Uterus (tissue), 4 donors: ENCODE results near the gene STUB1. TPM values are rescaled to one million over a fixed set of nuclear protein-coding genes. Genes with fewer than 3 reads are reported as not detected.
A peak's percentile ranks its signal among the peaks of the same experiment; 100 is the strongest.

Experiments
- DNase-seq, 2 donors: peaks; one replicate each; pipeline ENCODE4 v3.0.0-alpha.2; 2019 to 2020
- H3K27ac ChIP-seq, 2 donors: fragments of 200-600 bp; sonication (generic); 1 replicate in 1 of 2; 2 replicates in 1 of 2; pipeline ENCODE4 v1.5.1; 2016 to 2018
- H3K27me3 ChIP-seq, 2 donors: fragments of 200-600 bp; sonication (generic); one replicate each; pipeline ENCODE4 v1.5.1; 2018 to 2019; ENCODE audit warnings: control low read depth in 1 of 2
- H3K36me3 ChIP-seq, 2 donors: fragments of 200-600 bp; sonication (generic); one replicate each; pipeline ENCODE4 v1.5.1; 2019; ENCODE audit warnings: control low read depth in 1 of 2
- H3K4me1 ChIP-seq, 2 donors: fragments of 200-600 bp; sonication (generic); one replicate each; pipeline ENCODE4 v1.5.1; 2018 to 2019; ENCODE audit warnings: control low read depth in 1 of 2
- H3K4me3 ChIP-seq, 2 donors: fragments of 200-600 bp; sonication (generic); 1 replicate in 1 of 2; 2 replicates in 1 of 2; pipeline ENCODE4 v1.5.1; 2018 to 2019; ENCODE audit warnings: mild to moderate bottlenecking in 1 of 2
- H3K9me3 ChIP-seq, 2 donors: fragments of 200-600 bp; sonication (generic); one replicate each; pipeline ENCODE4 v1.5.1; 2019; ENCODE audit warnings: control low read depth in 1 of 2
- POLR2A ChIP-seq, 2 donors: fragments of 450-650 bp; IDR thresholded peaks; one replicate each; pipeline ENCODE4 v1.6.1; 2016; ENCODE audit warnings: antibody characterized with exemption in 2 of 2, mild to moderate bottlenecking in 1 of 2, moderate library complexity in 1 of 2
- intact Hi-C: fragments of 100-400 bp; cut with DNase I; formaldehyde crosslinking; loops from one replicate; pipeline ENCODE4 v1.15.1; 2023; ENCODE audit warnings: low total_unique reads
- total RNA-seq, 4 donors: library from RNA; depleted of rRNA in 3 of 4; stranded (reverse); fragments of >200 nt in 3 of 4; gene quantifications; one replicate each; pipeline versions ENCODE4 v1.1.0 to v1.2.4, GENCODE V29; 2014 to 2023
- TF ChIP-seq, protein P1 (sequence below), 4 experiments: fragments of 200-600 bp in 2 of 4; fragments of 450-650 bp in 2 of 4; sonication (generic) in 2 of 4; IDR thresholded peaks; one replicate each; pipeline ENCODE4 v1.5.1; 2016 to 2019; ENCODE audit warnings: antibody characterized with exemption in 4 of 4, mild to moderate bottlenecking in 2 of 4, moderate library complexity in 1 of 4
- donor health status: DM: yes; HTN: yes; CAD: no.

Gene STUB1
- total RNA-seq, 4 donors from 2014 or later, result 62.7 to 212 (median 93.3) TPM

DNA sequence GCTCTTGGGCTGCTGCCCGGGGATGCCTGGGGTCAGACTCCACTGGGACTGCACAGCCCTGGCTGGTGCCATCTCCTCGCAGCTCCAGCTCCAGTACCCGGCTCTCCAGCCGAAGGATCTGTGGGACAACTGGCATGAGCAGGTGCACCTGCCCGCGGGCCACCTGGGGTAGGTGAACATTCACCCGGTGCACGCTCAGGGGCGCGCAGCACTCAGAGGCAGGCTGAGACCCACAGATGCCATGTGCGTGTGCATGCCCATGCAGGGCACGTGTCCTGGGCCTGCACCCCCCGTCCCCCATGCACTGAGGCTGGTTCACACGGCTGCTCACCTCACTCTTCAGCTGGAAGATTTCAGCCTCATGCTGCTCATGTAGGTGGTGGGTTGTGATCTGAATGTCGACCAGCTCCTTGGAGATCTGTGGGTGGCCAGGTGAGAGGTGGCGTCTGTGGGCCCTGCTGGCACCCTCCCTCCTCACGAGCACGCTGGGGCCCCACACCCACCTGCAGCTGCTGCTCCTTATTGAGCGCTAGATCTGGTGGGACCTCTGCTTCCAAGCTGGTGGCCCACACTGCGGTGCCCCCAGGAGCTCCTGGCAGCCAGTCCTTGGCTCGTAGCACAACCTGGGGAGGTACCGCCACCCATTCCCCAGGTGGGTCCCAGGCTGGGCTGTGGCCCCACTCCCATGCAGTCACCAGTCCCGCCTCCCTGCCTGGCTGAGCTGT is 45.4 kb downstream of the STUB1 start:
- no peaks in the 10 kb centered on the region for H3K9me3 ChIP-seq
- TF ChIP-seq POLR2A (IDR thresholded peaks at IDR 0.05), result no peak
- TF ChIP-seq, protein P1, sequence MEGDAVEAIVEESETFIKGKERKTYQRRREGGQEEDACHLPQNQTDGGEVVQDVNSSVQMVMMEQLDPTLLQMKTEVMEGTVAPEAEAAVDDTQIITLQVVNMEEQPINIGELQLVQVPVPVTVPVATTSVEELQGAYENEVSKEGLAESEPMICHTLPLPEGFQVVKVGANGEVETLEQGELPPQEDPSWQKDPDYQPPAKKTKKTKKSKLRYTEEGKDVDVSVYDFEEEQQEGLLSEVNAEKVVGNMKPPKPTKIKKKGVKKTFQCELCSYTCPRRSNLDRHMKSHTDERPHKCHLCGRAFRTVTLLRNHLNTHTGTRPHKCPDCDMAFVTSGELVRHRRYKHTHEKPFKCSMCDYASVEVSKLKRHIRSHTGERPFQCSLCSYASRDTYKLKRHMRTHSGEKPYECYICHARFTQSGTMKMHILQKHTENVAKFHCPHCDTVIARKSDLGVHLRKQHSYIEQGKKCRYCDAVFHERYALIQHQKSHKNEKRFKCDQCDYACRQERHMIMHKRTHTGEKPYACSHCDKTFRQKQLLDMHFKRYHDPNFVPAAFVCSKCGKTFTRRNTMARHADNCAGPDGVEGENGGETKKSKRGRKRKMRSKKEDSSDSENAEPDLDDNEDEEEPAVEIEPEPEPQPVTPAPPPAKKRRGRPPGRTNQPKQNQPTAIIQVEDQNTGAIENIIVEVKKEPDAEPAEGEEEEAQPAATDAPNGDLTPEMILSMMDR (IDR thresholded peaks at IDR 0.05), result no peak
- H3K27ac ChIP-seq, result no peak overlapping the region
- no peak for DNase-seq
- H3K4me3 ChIP-seq, result no peak overlapping the region
- H3K27me3 ChIP-seq, result peaks cover 0 to 28% of the 10 kb centered on the region in 2 donors
- no peaks in the 10 kb centered on the region for H3K36me3 ChIP-seq
- intact Hi-C loops, result no loop called here
- H3K4me1 ChIP-seq, result peaks cover 0 to 25% of the 10 kb centered on the region in 2 donors

DNA sequence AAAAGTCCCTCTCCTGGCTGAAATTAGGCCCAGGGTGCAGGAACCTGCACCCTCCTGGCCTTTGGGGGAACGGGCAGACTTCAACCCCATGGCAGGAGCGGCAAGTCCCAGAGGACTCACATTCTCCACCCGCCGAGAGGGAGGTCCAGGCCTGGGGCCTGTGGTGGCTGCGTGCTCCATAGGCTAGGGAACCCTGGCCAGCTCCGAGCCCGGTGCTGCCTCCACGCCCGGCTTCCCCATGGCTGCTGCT is 45.9 kb downstream of the STUB1 start:
- DNase-seq, result no peak
- Histone ChIP-seq H3K4me3 (no peak overlapping the region), H3K27me3 (peaks cover 0 to 28% of the 10 kb centered on the region in 2 donors), H3K27ac (no peak overlapping the region), H3K36me3 (no peaks in the 10 kb centered on the region), H3K9me3 (no peaks in the 10 kb centered on the region), H3K4me1 (peaks cover 0 to 25% of the 10 kb centered on the region in 2 donors)
- intact Hi-C loops, result no loop called here
- TF ChIP-seq, protein P1 (IDR thresholded peaks at IDR 0.05), result no peak
- TF ChIP-seq POLR2A (IDR thresholded peaks at IDR 0.05), result no peak

DNA sequence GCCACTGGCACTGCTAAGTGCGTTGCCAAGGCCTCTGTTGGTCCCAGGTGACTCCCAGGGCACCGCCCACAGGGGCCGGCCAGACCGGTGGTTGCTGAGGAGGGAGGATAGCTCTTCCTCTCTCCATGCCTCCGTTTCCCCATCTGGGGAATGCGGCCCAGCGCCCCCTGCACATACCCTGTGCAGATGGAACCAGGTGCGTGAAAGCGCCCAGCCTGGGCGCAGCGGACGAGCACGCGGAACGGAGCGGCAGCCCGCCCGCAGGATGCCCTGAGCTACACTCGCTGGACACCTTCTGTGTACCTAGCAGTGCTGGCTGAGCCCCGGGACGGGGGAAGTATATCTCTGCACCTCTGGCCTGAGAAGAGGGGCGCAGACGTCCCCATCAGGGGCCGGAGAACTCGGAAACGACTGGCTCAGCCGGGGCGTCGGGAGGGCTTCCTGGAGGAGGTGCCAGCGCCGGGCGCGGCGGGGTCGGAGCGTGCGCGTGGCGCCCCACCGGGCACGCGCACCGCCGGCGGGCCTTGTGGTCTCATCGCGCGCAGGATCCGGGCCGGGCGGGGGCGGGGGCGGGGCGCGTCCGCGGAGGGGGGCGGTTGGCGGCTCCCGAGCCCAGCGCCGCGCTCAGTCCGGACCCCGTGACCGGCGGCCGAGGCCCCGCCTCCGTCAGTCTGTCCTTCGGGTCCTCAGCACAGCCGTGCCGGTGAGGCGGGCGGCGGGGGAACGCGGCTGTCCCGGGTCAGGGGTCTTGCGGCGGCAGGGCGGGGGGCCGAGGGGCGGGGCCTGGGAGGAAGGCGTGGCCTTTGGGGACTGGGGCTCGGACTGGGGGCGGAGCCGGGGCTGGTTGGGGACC is 46.5 kb downstream of the STUB1 start, which contains the start of the genes CCDC78 and HAGHL:
Gene CCDC78, minus strand, starts transcription at position 6 of the 853 bp plus-strand sequence. CDS start 76 bp downstream, outside the sequence.
Gene HAGHL, plus strand, starts transcription at position 669 of the 853 bp plus-strand sequence. CDS start 404 bp downstream, outside the sequence.
- no peaks in the 10 kb centered on the region for H3K36me3 ChIP-seq
- DNase-seq, result no peak
- H3K27me3 ChIP-seq, result peaks cover 0 to 28% of the 10 kb centered on the region in 2 donors
- no peaks in the 10 kb centered on the region for H3K9me3 ChIP-seq
- intact Hi-C loops, result no loop called here
- no peak within 1 kb of the TSS for H3K27ac ChIP-seq
- H3K4me1 ChIP-seq, result peaks cover 0 to 22% of the 10 kb centered on the region in 2 donors
- TF ChIP-seq, protein P1 (IDR thresholded peaks at IDR 0.05), result no peak
- no peak for TF ChIP-seq POLR2A (IDR thresholded peaks at IDR 0.05)
- peak within 1 kb of the TSS; percentile 16 to 22 for H3K4me3 ChIP-seq

DNA sequence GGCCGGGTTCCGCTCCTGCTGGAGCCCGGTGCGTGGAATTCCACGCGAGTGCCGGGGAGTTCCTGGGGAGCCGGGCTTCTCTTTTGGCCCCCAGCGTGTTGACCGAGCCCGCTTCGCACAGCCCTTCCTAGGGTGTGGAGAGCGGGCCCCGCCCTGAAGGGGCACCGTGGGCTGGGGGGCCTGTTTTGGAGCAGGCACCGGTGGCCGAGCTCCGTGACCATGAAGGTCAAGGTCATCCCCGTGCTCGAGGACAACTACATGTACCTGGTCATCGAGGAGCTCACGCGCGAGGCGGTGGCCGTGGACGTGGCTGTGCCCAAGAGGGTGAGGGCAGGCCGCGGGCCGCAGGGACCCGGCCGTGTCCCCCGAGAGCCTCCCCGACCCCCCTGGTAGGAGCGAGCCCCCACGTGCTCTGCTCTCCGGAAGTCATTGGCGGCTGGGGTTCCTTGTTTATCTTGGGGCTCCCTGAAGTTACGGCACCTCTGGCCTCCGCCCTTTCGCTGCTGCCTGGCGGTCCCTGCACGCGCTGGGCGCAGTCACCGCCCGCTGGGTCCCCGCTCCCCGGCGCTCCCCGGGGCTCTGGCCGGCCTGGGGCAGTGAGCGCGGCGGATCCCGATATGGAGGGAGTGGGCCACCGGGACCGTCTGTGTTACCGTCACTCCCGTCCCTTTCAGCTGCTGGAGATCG is 47.2 kb downstream of the STUB1 start:
- no peak for DNase-seq
- Histone ChIP-seq H3K4me1 (peaks cover 0 to 18% of the 10 kb centered on the region in 2 donors), H3K4me3 (peak overlapping the region; percentile 16 to 22), H3K27ac (no peak overlapping the region), H3K27me3 (peaks cover 0 to 28% of the 10 kb centered on the region in 2 donors), H3K36me3 (no peaks in the 10 kb centered on the region), H3K9me3 (no peaks in the 10 kb centered on the region)
- TF ChIP-seq, protein P1 (IDR thresholded peaks at IDR 0.05), result no peak
- no peak for TF ChIP-seq POLR2A (IDR thresholded peaks at IDR 0.05)
- intact Hi-C loops, result no loop called here
